B cell (primary cell): ENCODE results near the gene TEX13D. TPM values are rescaled to one million over a fixed set of nuclear protein-coding genes. Genes with fewer than 3 reads are reported as not detected.

ENCODE experiments used
- ATAC-seq: fragments of 200-7000 bp; cut with Tn5 transposase; one replicate; pipeline ENCODE4 v1.10.0; 2021; ENCODE audit warnings: low read depth, mild to moderate bottlenecking, moderate number of reproducible peaks, moderate library complexity
- CTCF ChIA-PET: fragments of 350-600 bp; sonication (Branson Sonifier 250); formaldehyde crosslinking; loops from one replicate; lab custom pipeline; 2021; ENCODE audit warnings: antibody characterized with exemption, inconsistent platforms; lab: Charles Lee
- POLR2A ChIA-PET: fragments of 350-600 bp; sonication (Branson Sonifier 250); formaldehyde crosslinking; loops from one replicate; lab custom pipeline; 2021; ENCODE audit warnings: antibody characterized with exemption; lab: Charles Lee
- DNase-seq: peaks from one replicate; pipeline ENCODE4 v3.0.0; 2013
- H2AFZ ChIP-seq: 2 replicates; pipeline ENCODE4 v1.6.1; 2012; ENCODE audit warnings: mild to moderate bottlenecking, low read depth, low read length; ENCODE audit not compliant: insufficient read depth, poor library complexity, severe bottlenecking
- H3K27ac ChIP-seq, 2 donors: 1 replicate in 1 of 2; 2 replicates in 1 of 2; pipeline ENCODE4 v1.5.1; 2012 to 2013; ENCODE audit warnings: low read length in 2 of 2, mild to moderate bottlenecking in 2 of 2, moderate library complexity in 1 of 2
- H3K27me3 ChIP-seq, 4 experiments: fragments of 200-600 bp in 1 of 4; sonication (generic) in 1 of 4; replicated peaks in 1 of 4; 1 replicate in 2 of 4; 2 replicates in 2 of 4; pipeline versions ENCODE4 v1.6.1 to v1.7.0; 2013 to 2016; ENCODE audit warnings: low read length in 3 of 4, mild to moderate bottlenecking in 2 of 4, mixed read lengths in 1 of 4, moderate library complexity in 1 of 4; ENCODE audit not compliant: insufficient read depth in 4 of 4, control insufficient read depth in 3 of 4; ENCODE audit errors: control extremely low read depth in 1 of 4
- H3K36me3 ChIP-seq, 2 experiments: replicated peaks in 1 of 2; 1 replicate in 1 of 2; 2 replicates in 1 of 2; pipeline versions ENCODE4 v1.6.1 to v1.7.1; 2013; ENCODE audit warnings: low read length in 1 of 2; ENCODE audit not compliant: insufficient read depth in 2 of 2, control insufficient read depth in 1 of 2; ENCODE audit errors: control extremely low read depth in 1 of 2, extremely low read depth in 1 of 2
- H3K4me1 ChIP-seq, 2 donors: fragments of 200-600 bp in 1 of 2; sonication (generic) in 1 of 2; 1 replicate in 1 of 2; 2 replicates in 1 of 2; pipeline versions ENCODE4 v1.5.1 to v1.6.1; 2013 to 2017; ENCODE audit warnings: low read length in 2 of 2; ENCODE audit not compliant: control insufficient read depth in 2 of 2, insufficient read depth in 2 of 2
- H3K4me2 ChIP-seq: replicated peaks from 2 replicates; pipeline ENCODE3; 2012; ENCODE audit warnings: mild to moderate bottlenecking, low read depth, low read length; ENCODE audit not compliant: poor library complexity, severe bottlenecking
- H3K4me3 ChIP-seq, 5 experiments: fragments of 200-600 bp in 1 of 5; sonication (generic) in 1 of 5; 1 replicate in 3 of 5; 2 replicates in 2 of 5; pipeline versions ENCODE4 v1.5.1 to v1.7.0; 2011 to 2016; ENCODE audit warnings: low read length in 4 of 5, mild to moderate bottlenecking in 4 of 5, low read depth in 2 of 5, control low read depth in 1 of 5, moderate library complexity in 1 of 5; ENCODE audit not compliant: insufficient read depth in 1 of 5; ENCODE audit errors: control extremely low read depth in 1 of 5, extremely low read depth in 1 of 5
- H3K79me2 ChIP-seq: fragments of 200-600 bp; sonication (generic); one replicate; pipeline ENCODE4 v1.6.0; 2016; ENCODE audit warnings: low read length; ENCODE audit not compliant: control insufficient read depth, insufficient read depth
- H3K9ac ChIP-seq: fragments of 200-600 bp; sonication (generic); 2 replicates; pipeline ENCODE4 v1.6.1; 2017; ENCODE audit warnings: mild to moderate bottlenecking, low read length, moderate library complexity
- H3K9me3 ChIP-seq, 3 donors: one replicate each; pipeline versions ENCODE4 v1.6.1 to v1.7.1; 2013; ENCODE audit warnings: low read length in 2 of 3; ENCODE audit not compliant: control insufficient read depth in 2 of 3, insufficient read depth in 1 of 3; ENCODE audit errors: control extremely low read depth in 1 of 3
- H4K20me1 ChIP-seq: 2 replicates; pipeline ENCODE4 v1.6.0; 2012; ENCODE audit warnings: mild to moderate bottlenecking, low read length; ENCODE audit not compliant: insufficient read depth, control insufficient read depth, poor library complexity, severe bottlenecking
- H3K27ac Mint-ChIP-seq: one replicate; pipeline ENCODE4 v1.8.0; 2021; ENCODE audit warnings: mixed read lengths
- H3K27me3 Mint-ChIP-seq: one replicate; pipeline ENCODE4 v1.8.0; 2021; ENCODE audit warnings: mixed read lengths
- H3K4me1 Mint-ChIP-seq: one replicate; pipeline ENCODE4 v1.8.0; 2021; ENCODE audit warnings: mixed read lengths
- H3K4me3 Mint-ChIP-seq: one replicate; pipeline ENCODE4 v1.8.0; 2021; ENCODE audit warnings: mixed read lengths
- H3K9me3 Mint-ChIP-seq: one replicate; pipeline ENCODE4 v1.8.0; 2022; ENCODE audit warnings: mixed read lengths; ENCODE audit not compliant: insufficient read depth
- CTCF ChIP-seq: fragments of 200-600 bp; IDR thresholded peaks from one replicate; pipeline ENCODE4 v1.8.0; 2022; ENCODE audit warnings: antibody characterized with exemption, mild to moderate bottlenecking
- EZH2 ChIP-seq: IDR thresholded peaks from 2 replicates; pipeline ENCODE4 v1.6.1; 2012; ENCODE audit warnings: borderline replicate concordance, low read depth, mild to moderate bottlenecking, moderate library complexity, low read length; ENCODE audit not compliant: insufficient read depth, poor library complexity, severe bottlenecking
- WGBS: methylation state at CpG from one replicate; pipeline ENCODE4 v1.1.5; 2013; ENCODE audit warnings: missing lambda C conversion rate; ENCODE audit not compliant: insufficient coverage; 5-methylcytosine and 5-hydroxymethylcytosine counted together
- intact Hi-C: fragments of 100-400 bp; cut with micrococcal nuclease; formaldehyde crosslinking; loops from one replicate; pipeline ENCODE4 v1.10.0; 2022
- polyA plus RNA-seq: library from polyadenylated mRNA; depleted of rRNA; stranded (reverse); fragments of >200 nt; gene quantifications from 2 replicates; pipeline ENCODE4 v1.2.3, GENCODE V29; 2012
- small RNA-seq: library from RNA; depleted of rRNA; stranded (forward); fragments of <200 nt; gene quantifications from one replicate; pipeline ENCODE3, GENCODE V24; 2012; ENCODE audit warnings: low replicate concordance, low read depth; ENCODE audit not compliant: insufficient read length
- total RNA-seq, 2 donors: library from RNA; stranded (reverse); fragments of 120-200 nt in 1 of 2; gene quantifications; 1 replicate in 1 of 2; 2 replicates in 1 of 2; pipeline versions ENCODE4 v1.2.3 to v1.2.4, GENCODE V29; 2013 to 2022

TEX13D gene
- total and polyA plus RNA-seq, 2 donors (not counting 1 experiment from before 2014, with no cell fraction given): not detected

GRCh38 chrX:124386401-124386800 lies 53.9 kb downstream of the TEX13D start:
- no peaks in the 10 kb centered on the region for H3K36me3 ChIP-seq
- no peak overlapping the region for H3K9ac ChIP-seq
- no peak for TF ChIP-seq EZH2
- TF ChIP-seq CTCF: no peak
- no peaks in the 10 kb centered on the region for H3K9me3 ChIP-seq
- no peaks in the 10 kb centered on the region for H3K27me3 ChIP-seq
- POLR2A ChIA-PET: no interaction called here
- intact Hi-C loops: no loop called here
- DNase-seq: no peak
- Mint-ChIP-seq H3K27ac (no peak overlapping the region), H3K4me3 (no peak overlapping the region), H3K4me1 (no peaks in the 10 kb centered on the region), H3K9me3 (no peaks in the 10 kb centered on the region), H3K27me3 (peaks cover 9% of the 10 kb centered on the region)
- 89% methylated on average over 4 of the region's 6 CpGs for WGBS
- no peak for ATAC-seq
- H3K4me3 ChIP-seq: no peak overlapping the region
- no peaks in the 10 kb centered on the region for H3K79me2 ChIP-seq
- H2AFZ ChIP-seq: no peak overlapping the region
- H3K4me1 ChIP-seq: no peaks in the 10 kb centered on the region
- CTCF ChIA-PET: no interaction called here
- H3K4me2 ChIP-seq: no peak overlapping the region
- no peak overlapping the region for H3K27ac ChIP-seq
- no peaks in the 10 kb centered on the region for H4K20me1 ChIP-seq

Small RNA genes lying within 50 kb of the gene (small RNA-seq; reads per million reads assigned to genes)
- not detected for gene AL022718.1

Other genes starting within 250 kb of the TEX13D start
- gene SH2D1A, start 13.9 kb downstream of the TEX13D start, total RNA-seq: not detected in 2 replicates
- gene SH2D1A, start 13.9 kb downstream of the TEX13D start, polyA plus RNA-seq: 0.04 and 0.25 TPM in 2 replicates